GM12892 (cell line): ENCODE measurements around the gene SPRYD7.

Experiments used
- POLR2A ChIP-seq: IDR thresholded peaks from 2 replicates; pipeline ENCODE4 v1.6.1; 2011; ENCODE audit warnings: low read depth, low read length, control low read depth
- POLR2AphosphoS5 ChIP-seq: IDR thresholded peaks from 2 replicates; pipeline ENCODE4 v1.6.1; 2011; ENCODE audit warnings: low read depth, low read length, control low read depth
- TAF1 ChIP-seq: IDR thresholded peaks from 2 replicates; pipeline ENCODE4 v1.6.1; 2011; ENCODE audit warnings: low read depth, mild to moderate bottlenecking, control low read depth, low read length, borderline replicate concordance

GRCh38 chr13:49953560-49953959 is 17.4 kb upstream of the SPRYD7 start:
- TF ChIP-seq POLR2A (no peak), TAF1 (no peak), POLR2AphosphoS5 (no peak)
